ENCODE data around the gene LIPG. TPM values are rescaled to one million over a fixed set of nuclear protein-coding genes. Genes with fewer than 3 reads are reported as not detected.
"Not testable (repeated sequence)": the region's sequence is repeated elsewhere in the genome, so short reads cannot be mapped to it uniquely, and the experiment has no call there.

Gene LIPG
- total RNA-seq, 5 donors from 2014 or later (not counting 1 experiment from before 2014, with no cell fraction given): 0.22 to 0.76 (median 0.26) TPM; not detected in 2

GRCh38 chr18:49519101-49519971 lies 42.5 kb upstream of the LIPG start:
- H3K36me3 ChIP-seq (ENCODE audit: control insufficient read depth in 2 of 2, extremely low read depth in 1 of 2, insufficient read depth in 1 of 2, low read length in 1 of 2): no peaks in the 10 kb centered on the region
- Mint-ChIP-seq H3K27me3 (peaks cover 4% of the 10 kb centered on the region in 2 donors), H3K36me3 (no peaks in the 10 kb centered on the region), H3K4me1 (no peaks in the 10 kb centered on the region), H3K9me3 (no peaks in the 10 kb centered on the region), H3K27ac (peak overlapping the region in 1 of 2 donors; percentile 4), H3K4me3 (no peak overlapping the region)
- no peaks in the 10 kb centered on the region for H3K9me3 ChIP-seq
- POLR2A ChIA-PET: no interaction called here
- CTCF ChIA-PET: no interaction called here
- ATAC-seq (replicated peaks in 1 of 4) (no peak), DNase-seq (no peak)
- H3K27ac ChIP-seq (ENCODE audit: low read length): no peak overlapping the region
- no peaks in the 10 kb centered on the region for H3K4me1 ChIP-seq (ENCODE audit: control insufficient read depth in 1 of 2, extremely low read depth in 1 of 2, insufficient read depth in 2 of 2, low read length in 2 of 2)
- 79% methylated on average over 5 of the region's 10 CpGs for WGBS (ENCODE audit: insufficient coverage)
- no peaks in the 10 kb centered on the region for H3K27me3 ChIP-seq (replicated peaks in 1 of 2; ENCODE audit: control insufficient read depth in 2 of 2, extremely low read depth in 1 of 2, insufficient read depth in 2 of 2, low read length in 1 of 2)
- no peak overlapping the region for H3K4me3 ChIP-seq (ENCODE audit: control insufficient read depth in 1 of 2, extremely low read depth in 1 of 2, low read length in 1 of 2)

GRCh38 chr18:49520661-49521145 lies 41.2 kb upstream of the LIPG start:
- Mint-ChIP-seq H3K27me3 (peaks cover 4% of the 10 kb centered on the region in 2 donors), H3K27ac (no peak overlapping the region), H3K4me1 (no peaks in the 10 kb centered on the region), H3K4me3 (no peak overlapping the region), H3K9me3 (no peaks in the 10 kb centered on the region), H3K36me3 (no peaks in the 10 kb centered on the region)
- no peaks in the 10 kb centered on the region for H3K27me3 ChIP-seq (replicated peaks in 1 of 2; ENCODE audit: control insufficient read depth in 2 of 2, extremely low read depth in 1 of 2, insufficient read depth in 2 of 2, low read length in 1 of 2)
- no peak overlapping the region for H3K27ac ChIP-seq (ENCODE audit: low read length)
- ChIA-PET CTCF (no interaction called here), POLR2A (no interaction called here)
- no peaks in the 10 kb centered on the region for H3K36me3 ChIP-seq (ENCODE audit: control insufficient read depth in 2 of 2, extremely low read depth in 1 of 2, insufficient read depth in 1 of 2, low read length in 1 of 2)
- H3K4me3 ChIP-seq (ENCODE audit: control insufficient read depth in 1 of 2, extremely low read depth in 1 of 2, low read length in 1 of 2): no peak overlapping the region
- no peaks in the 10 kb centered on the region for H3K9me3 ChIP-seq
- ATAC-seq (replicated peaks in 1 of 4) (no peak), DNase-seq (no peak)
- 73% methylated on average over 2 of the region's 2 CpGs for WGBS (ENCODE audit: insufficient coverage)
- H3K4me1 ChIP-seq (ENCODE audit: control insufficient read depth in 1 of 2, extremely low read depth in 1 of 2, insufficient read depth in 2 of 2, low read length in 2 of 2): no peaks in the 10 kb centered on the region

- CTCF ChIA-PET: no interaction called here
- no peaks in the 10 kb centered on the region for H3K9me3 Mint-ChIP-seq
- POLR2A ChIA-PET: no interaction called here
Measured at GRCh38 chr18:49521216-49521835, 40.5 kb upstream of the LIPG start.

GRCh38 chr18:49523580-49524093 lies 38.2 kb upstream of the LIPG start:
- H3K27ac ChIP-seq (ENCODE audit: low read length); H3K4me1 ChIP-seq (ENCODE audit: control insufficient read depth in 1 of 2, extremely low read depth in 1 of 2, insufficient read depth in 2 of 2, low read length in 2 of 2); ATAC-seq (replicated peaks in 1 of 4); H3K4me3 Mint-ChIP-seq; H3K9me3 Mint-ChIP-seq; H3K4me1 Mint-ChIP-seq; H3K9me3 ChIP-seq; H3K36me3 Mint-ChIP-seq; DNase-seq; H3K4me3 ChIP-seq (ENCODE audit: control insufficient read depth in 1 of 2, extremely low read depth in 1 of 2, low read length in 1 of 2); H3K27me3 Mint-ChIP-seq; H3K27me3 ChIP-seq (replicated peaks in 1 of 2; ENCODE audit: control insufficient read depth in 2 of 2, extremely low read depth in 1 of 2, insufficient read depth in 2 of 2, low read length in 1 of 2); H3K36me3 ChIP-seq (ENCODE audit: control insufficient read depth in 2 of 2, extremely low read depth in 1 of 2, insufficient read depth in 1 of 2, low read length in 1 of 2); POLR2A ChIA-PET; H3K27ac Mint-ChIP-seq; CTCF ChIA-PET: not testable (repeated sequence)
- no CpG with 5 or more reads among the region's 7 CpGs for WGBS (ENCODE audit: insufficient coverage)

More at GRCh38 chr18:49521216-49521835, 40.5 kb upstream of the LIPG start:
- ATAC-seq (replicated peaks in 1 of 4) (no peak), DNase-seq (no peak)
- Mint-ChIP-seq H3K4me3 (no peak overlapping the region), H3K27ac (no peak overlapping the region), H3K4me1 (no peaks in the 10 kb centered on the region), H3K27me3 (peaks cover 4% of the 10 kb centered on the region in 2 donors), H3K36me3 (no peaks in the 10 kb centered on the region)
- Histone ChIP-seq H3K27me3 (replicated peaks in 1 of 2; ENCODE audit: control insufficient read depth in 2 of 2, extremely low read depth in 1 of 2, insufficient read depth in 2 of 2, low read length in 1 of 2) (no peaks in the 10 kb centered on the region), H3K4me3 (ENCODE audit: control insufficient read depth in 1 of 2, extremely low read depth in 1 of 2, low read length in 1 of 2) (no peak overlapping the region), H3K4me1 (ENCODE audit: control insufficient read depth in 1 of 2, extremely low read depth in 1 of 2, insufficient read depth in 2 of 2, low read length in 2 of 2) (no peaks in the 10 kb centered on the region), H3K9me3 (no peaks in the 10 kb centered on the region), H3K36me3 (ENCODE audit: control insufficient read depth in 2 of 2, extremely low read depth in 1 of 2, insufficient read depth in 1 of 2, low read length in 1 of 2) (no peaks in the 10 kb centered on the region), H3K27ac (ENCODE audit: low read length) (no peak overlapping the region)
- WGBS (ENCODE audit: insufficient coverage): 84% methylated on average over 4 of the region's 7 CpGs

GRCh38 chr18:49524349-49524748 lies 37.5 kb upstream of the LIPG start:
- peaks cover 0 to 3% of the 10 kb centered on the region in 2 experiments for H3K27me3 ChIP-seq (replicated peaks in 1 of 2; ENCODE audit: control insufficient read depth in 2 of 2, extremely low read depth in 1 of 2, insufficient read depth in 2 of 2, low read length in 1 of 2)
- no peak overlapping the region for H3K27ac Mint-ChIP-seq
- H3K4me1 ChIP-seq (ENCODE audit: control insufficient read depth in 1 of 2, extremely low read depth in 1 of 2, insufficient read depth in 2 of 2, low read length in 2 of 2): no peaks in the 10 kb centered on the region
- CTCF ChIA-PET: no interaction called here
- H3K36me3 Mint-ChIP-seq: no peaks in the 10 kb centered on the region
- H3K4me3 Mint-ChIP-seq: no peak overlapping the region
- H3K27me3 Mint-ChIP-seq: peaks cover 4 to 7% of the 10 kb centered on the region in 2 donors
- H3K9me3 ChIP-seq: no peaks in the 10 kb centered on the region
- no peak overlapping the region for H3K4me3 ChIP-seq (ENCODE audit: control insufficient read depth in 1 of 2, extremely low read depth in 1 of 2, low read length in 1 of 2)
- no peak overlapping the region for H3K27ac ChIP-seq (ENCODE audit: low read length)
- DNase-seq (no peak), ATAC-seq (replicated peaks in 1 of 4) (no peak)
- H3K9me3 Mint-ChIP-seq: no peaks in the 10 kb centered on the region
- WGBS (ENCODE audit: insufficient coverage): 90% methylated on average over 2 of the region's 2 CpGs
- no peaks in the 10 kb centered on the region for H3K4me1 Mint-ChIP-seq
- no peaks in the 10 kb centered on the region for H3K36me3 ChIP-seq (ENCODE audit: control insufficient read depth in 2 of 2, extremely low read depth in 1 of 2, insufficient read depth in 1 of 2, low read length in 1 of 2)
- POLR2A ChIA-PET: interaction anchor here in 1 of 2 donors (0.6 kb wide), 1 partner anchor 61 kb away, joined by 8 read pairs; no protein-coding TSS in a partner anchor

GRCh38 chr18:49524951-49525350 lies 36.9 kb upstream of the LIPG start:
- H3K4me1 Mint-ChIP-seq: no peaks in the 10 kb centered on the region
- H3K36me3 Mint-ChIP-seq: no peaks in the 10 kb centered on the region
- Histone ChIP-seq H3K4me1 (ENCODE audit: control insufficient read depth in 1 of 2, extremely low read depth in 1 of 2, insufficient read depth in 2 of 2, low read length in 2 of 2) (no peaks in the 10 kb centered on the region), H3K27me3 (replicated peaks in 1 of 2; ENCODE audit: control insufficient read depth in 2 of 2, extremely low read depth in 1 of 2, insufficient read depth in 2 of 2, low read length in 1 of 2) (peaks cover 0 to 3% of the 10 kb centered on the region in 2 experiments), H3K36me3 (ENCODE audit: control insufficient read depth in 2 of 2, extremely low read depth in 1 of 2, insufficient read depth in 1 of 2, low read length in 1 of 2) (no peaks in the 10 kb centered on the region), H3K4me3 (ENCODE audit: control insufficient read depth in 1 of 2, extremely low read depth in 1 of 2, low read length in 1 of 2) (no peak overlapping the region), H3K27ac (ENCODE audit: low read length) (no peak overlapping the region), H3K9me3 (no peaks in the 10 kb centered on the region)
- WGBS (ENCODE audit: insufficient coverage): no CpG with 5 or more reads among the region's 2 CpGs
- CTCF ChIA-PET: no interaction called here
- no peaks in the 10 kb centered on the region for H3K9me3 Mint-ChIP-seq
- H3K27me3 Mint-ChIP-seq: peaks cover 9 to 13% of the 10 kb centered on the region in 2 donors
- DNase-seq (no peak), ATAC-seq (replicated peaks in 1 of 4) (no peak)
- no peak overlapping the region for H3K4me3 Mint-ChIP-seq
- POLR2A ChIA-PET: no interaction called here
- no peak overlapping the region for H3K27ac Mint-ChIP-seq

All from T-cell (primary cell).